Testis (tissue), 2 donors: Measurements from ENCODE around the gene OR5B12.

ENCODE experiments used
- POLR2A ChIP-seq: fragments of 450-650 bp; IDR thresholded peaks from one replicate; pipeline ENCODE4 v1.6.1; 2017; ENCODE audit warnings: antibody characterized with exemption, mild to moderate bottlenecking, moderate library complexity
- TF ChIP-seq, protein P1 (sequence below), 3 experiments: fragments of 450-650 bp in 2 of 3; fragments of 200-600 bp in 1 of 3; sonication (generic) in 1 of 3; IDR thresholded peaks; one replicate each; pipeline ENCODE4 v1.5.1; 2016 to 2019; ENCODE audit warnings: antibody characterized with exemption in 3 of 3, mild to moderate bottlenecking in 2 of 3, moderate library complexity in 1 of 3

DNA sequence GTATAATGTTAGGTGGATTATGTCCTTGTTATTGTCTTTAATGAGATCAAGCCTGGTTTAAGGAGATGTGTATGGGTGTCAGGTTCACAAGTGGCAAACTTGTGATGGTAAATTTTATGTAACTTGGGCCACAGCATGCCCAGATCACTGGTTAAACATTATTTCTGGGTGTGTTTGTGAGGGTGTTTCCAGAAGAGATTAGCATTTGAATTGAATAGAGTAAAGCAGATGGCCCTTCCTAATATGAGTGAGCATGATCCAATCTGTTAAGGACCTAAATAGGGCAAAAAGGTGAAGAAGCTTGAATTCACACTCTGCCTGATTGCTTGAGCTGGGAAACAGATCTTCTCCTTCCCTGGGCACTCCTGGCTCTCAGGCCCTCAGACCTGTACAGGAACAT is 45.1 kb upstream of the OR5B12 start:
- no peak for TF ChIP-seq POLR2A
- TF ChIP-seq, protein P1, sequence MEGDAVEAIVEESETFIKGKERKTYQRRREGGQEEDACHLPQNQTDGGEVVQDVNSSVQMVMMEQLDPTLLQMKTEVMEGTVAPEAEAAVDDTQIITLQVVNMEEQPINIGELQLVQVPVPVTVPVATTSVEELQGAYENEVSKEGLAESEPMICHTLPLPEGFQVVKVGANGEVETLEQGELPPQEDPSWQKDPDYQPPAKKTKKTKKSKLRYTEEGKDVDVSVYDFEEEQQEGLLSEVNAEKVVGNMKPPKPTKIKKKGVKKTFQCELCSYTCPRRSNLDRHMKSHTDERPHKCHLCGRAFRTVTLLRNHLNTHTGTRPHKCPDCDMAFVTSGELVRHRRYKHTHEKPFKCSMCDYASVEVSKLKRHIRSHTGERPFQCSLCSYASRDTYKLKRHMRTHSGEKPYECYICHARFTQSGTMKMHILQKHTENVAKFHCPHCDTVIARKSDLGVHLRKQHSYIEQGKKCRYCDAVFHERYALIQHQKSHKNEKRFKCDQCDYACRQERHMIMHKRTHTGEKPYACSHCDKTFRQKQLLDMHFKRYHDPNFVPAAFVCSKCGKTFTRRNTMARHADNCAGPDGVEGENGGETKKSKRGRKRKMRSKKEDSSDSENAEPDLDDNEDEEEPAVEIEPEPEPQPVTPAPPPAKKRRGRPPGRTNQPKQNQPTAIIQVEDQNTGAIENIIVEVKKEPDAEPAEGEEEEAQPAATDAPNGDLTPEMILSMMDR (IDR thresholded peaks at IDR 0.05), result no peak
